NB4 (cell line): ENCODE measurements around the gene COL23A1.

Experiments used
- DNase-seq: peaks from one replicate; pipeline ENCODE4 v3.0.0; 2010; ENCODE audit warnings: low read depth
- H3K4me3 ChIP-seq: one replicate; pipeline ENCODE4 v1.5.1; 2011; ENCODE audit warnings: mild to moderate bottlenecking, low read depth, low read length, moderate library complexity
- MAX ChIP-seq: IDR thresholded peaks from 2 replicates; pipeline ENCODE4 v1.6.1; 2011; ENCODE audit warnings: low read depth, low read length
- MYC ChIP-seq: IDR thresholded peaks from 2 replicates; pipeline ENCODE4 v1.6.1; 2011; ENCODE audit warnings: low read depth, low read length
- POLR2A ChIP-seq: IDR thresholded peaks from 2 replicates; pipeline ENCODE4 v1.6.1; 2011; ENCODE audit warnings: mild to moderate bottlenecking; ENCODE audit not compliant: insufficient read length; ENCODE audit errors: extremely low read depth
- TF ChIP-seq, protein P1 (sequence below): IDR thresholded peaks from one replicate; pipeline ENCODE4 v1.5.1; 2012; ENCODE audit warnings: low read depth, low read length

Gene COL23A1

GRCh38 chr5:178471711-178472110 lies 118.5 kb downstream of the COL23A1 start:
- TF ChIP-seq POLR2A: no peak
- no peak for TF ChIP-seq MAX
- TF ChIP-seq MYC: no peak
- TF ChIP-seq, protein P1, sequence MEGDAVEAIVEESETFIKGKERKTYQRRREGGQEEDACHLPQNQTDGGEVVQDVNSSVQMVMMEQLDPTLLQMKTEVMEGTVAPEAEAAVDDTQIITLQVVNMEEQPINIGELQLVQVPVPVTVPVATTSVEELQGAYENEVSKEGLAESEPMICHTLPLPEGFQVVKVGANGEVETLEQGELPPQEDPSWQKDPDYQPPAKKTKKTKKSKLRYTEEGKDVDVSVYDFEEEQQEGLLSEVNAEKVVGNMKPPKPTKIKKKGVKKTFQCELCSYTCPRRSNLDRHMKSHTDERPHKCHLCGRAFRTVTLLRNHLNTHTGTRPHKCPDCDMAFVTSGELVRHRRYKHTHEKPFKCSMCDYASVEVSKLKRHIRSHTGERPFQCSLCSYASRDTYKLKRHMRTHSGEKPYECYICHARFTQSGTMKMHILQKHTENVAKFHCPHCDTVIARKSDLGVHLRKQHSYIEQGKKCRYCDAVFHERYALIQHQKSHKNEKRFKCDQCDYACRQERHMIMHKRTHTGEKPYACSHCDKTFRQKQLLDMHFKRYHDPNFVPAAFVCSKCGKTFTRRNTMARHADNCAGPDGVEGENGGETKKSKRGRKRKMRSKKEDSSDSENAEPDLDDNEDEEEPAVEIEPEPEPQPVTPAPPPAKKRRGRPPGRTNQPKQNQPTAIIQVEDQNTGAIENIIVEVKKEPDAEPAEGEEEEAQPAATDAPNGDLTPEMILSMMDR: no peak
- no peak overlapping the region for H3K4me3 ChIP-seq
- no peak for DNase-seq

DNA sequence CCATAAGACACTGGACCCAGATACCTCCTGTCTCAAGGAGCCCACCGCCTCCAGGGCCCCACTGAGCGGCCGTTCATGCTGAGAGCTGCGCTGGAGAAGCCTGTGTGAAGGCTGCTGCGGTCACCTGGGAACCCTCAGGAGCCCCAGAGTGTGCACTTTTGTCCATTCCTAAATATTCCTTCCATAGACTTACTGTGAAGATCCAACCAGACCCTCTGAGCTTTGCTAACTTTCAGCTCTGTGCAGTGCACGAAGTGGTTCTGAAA lies 119.5 kb downstream of the COL23A1 start:
- TF ChIP-seq, protein P1: no peak
- no peak for TF ChIP-seq MYC
- no peak for TF ChIP-seq POLR2A
- no peak for TF ChIP-seq MAX
- DNase-seq: no peak

GRCh38 chr5:178469975-178470759 lies 120.0 kb downstream of the COL23A1 start:
- H3K4me3 ChIP-seq: no peak overlapping the region
- TF ChIP-seq MAX: no peak
- TF ChIP-seq POLR2A: no peak
- TF ChIP-seq, protein P1: no peak
- no peak; the same call in 1 of the 2 replicates for TF ChIP-seq MYC
- no peak for DNase-seq

More for the DNA sequence above, 119.5 kb downstream of the COL23A1 start:
- no peak overlapping the region for H3K4me3 ChIP-seq

DNA sequence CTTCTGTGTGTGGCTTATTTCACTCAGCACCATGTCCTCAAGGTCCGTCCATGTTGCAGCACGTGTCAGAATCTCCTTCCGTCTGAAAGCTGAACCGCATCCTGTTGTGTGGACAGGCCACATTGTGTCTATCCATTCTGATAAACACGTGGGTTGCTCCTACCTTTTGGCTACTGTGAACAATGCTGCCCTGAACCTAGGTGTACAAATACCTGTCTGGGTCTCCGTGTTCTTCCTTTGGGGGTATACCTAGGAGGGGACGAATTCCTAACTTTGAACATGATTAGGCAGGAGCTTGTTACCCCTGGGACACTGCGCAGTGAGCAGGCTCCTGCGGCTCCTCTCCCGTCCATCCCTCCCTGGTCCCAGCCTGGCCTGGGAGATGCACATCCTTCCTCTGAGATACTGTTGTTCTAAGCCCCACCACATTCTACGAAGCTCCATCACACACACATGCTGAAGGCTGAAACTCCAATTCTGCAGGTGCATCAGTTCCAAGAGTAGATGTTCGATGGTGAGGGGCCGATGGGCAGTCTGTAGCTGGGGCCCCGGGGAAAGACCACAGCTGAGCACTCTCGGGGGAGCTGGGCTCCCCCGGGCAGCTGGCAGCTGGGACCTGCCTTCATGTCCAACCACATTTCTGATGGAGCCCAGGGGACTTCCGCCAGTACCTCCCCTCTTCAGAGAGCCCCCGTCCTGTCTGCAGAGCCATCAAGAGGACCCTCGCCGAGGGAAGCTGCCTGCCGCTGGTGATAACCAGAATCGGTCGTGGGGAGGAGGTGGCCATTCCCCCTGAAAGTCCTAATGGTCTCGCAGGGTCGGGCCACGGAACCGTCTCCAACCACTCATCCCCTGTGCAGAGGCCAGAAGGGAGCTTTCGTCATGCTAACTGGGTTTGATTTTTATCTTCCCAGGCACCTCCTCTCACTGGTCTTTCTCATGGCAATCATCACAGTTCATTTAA lies 120.9 kb downstream of the COL23A1 start:
- peak overlapping the region; percentile 14 for H3K4me3 ChIP-seq
- TF ChIP-seq, protein P1: no peak
- TF ChIP-seq MAX (peak; percentile 78), POLR2A (no peak), MYC (peak; percentile 42; the same call in 1 of the 2 replicates)
- peak; percentile 60 for DNase-seq

DNA sequence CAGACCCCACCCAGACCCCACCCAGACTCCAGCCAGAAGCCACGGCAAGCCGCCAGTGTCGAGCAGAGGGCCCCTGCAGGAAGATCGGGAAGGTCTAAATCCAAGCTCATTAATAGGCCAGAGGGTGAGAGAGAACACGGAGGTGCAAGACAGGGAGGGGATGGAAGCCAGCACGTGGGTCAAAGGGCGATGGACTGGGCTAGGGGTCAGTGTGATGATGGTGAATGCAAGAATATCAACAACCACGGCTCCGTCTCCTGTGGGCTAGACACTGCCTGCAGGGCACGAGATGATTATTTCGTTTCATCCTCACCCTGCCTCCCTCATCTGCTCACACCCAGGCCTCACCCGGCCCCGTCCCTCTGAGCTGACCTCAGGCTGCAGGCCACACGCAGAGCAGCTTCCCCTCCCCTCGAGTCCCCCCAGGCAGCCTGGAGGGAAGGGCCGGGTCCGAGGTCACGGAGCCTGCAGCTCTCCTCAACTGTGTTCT lies 122.0 kb downstream of the COL23A1 start:
- peak overlapping the region; percentile 40 for H3K4me3 ChIP-seq

More for the DNA sequence above, 122.0 kb downstream of the COL23A1 start:
- DNase-seq: peak; percentile 60
- TF ChIP-seq POLR2A (no peak), MAX (peak; percentile 20; the same call in 1 of the 2 replicates)
